ENCODE data around the gene PCDHGA5. TPM values are rescaled to one million over a fixed set of nuclear protein-coding genes. Genes with fewer than 3 reads are reported as not detected.

PCDHGA5 gene
- total RNA-seq, 1 experiment from 2014 or later, result 2.0 TPM

- TF ChIP-seq E2F5 (CRISPR knock-in tag; IDR thresholded peaks at IDR 0.05), result no peak
- TF ChIP-seq AR (CRISPR knock-in tag; IDR thresholded peaks at IDR 0.05), result no peak
- TF ChIP-seq ZNF532 (CRISPR knock-in tag; IDR thresholded peaks at IDR 0.05; ENCODE audit: borderline replicate concordance), result no peak
- TF ChIP-seq SMAD3 (CRISPR knock-in tag; IDR thresholded peaks at IDR 0.05; ENCODE audit: borderline replicate concordance), result no peak
- TF ChIP-seq HMGXB4 (CRISPR knock-in tag; IDR thresholded peaks at IDR 0.05), result no peak
Observed at GRCh38 chr5:141356950-141357349, 7.0 kb upstream of the PCDHGA5 start (continued).

GRCh38 chr5:141359790-141360426 lies 4.1 kb upstream of the PCDHGA5 start, which contains the start of gene PCDHGB2:
Gene PCDHGB2 (plus strand): TSS chr5:141359994. CDS start chr5:141360136, 142 bp downstream.
- peaks cover 62% of the 10 kb centered on the region for H3K9me3 Mint-ChIP-seq
- ATAC-seq (peak; percentile 83), DNase-seq (ENCODE audit: low spot score) (peak; percentile 46)
- TF ChIP-seq PRDM15 (CRISPR knock-in tag; IDR thresholded peaks at IDR 0.05) (peak; percentile 47; the same call in 1 of the 2 replicates), CTCF (IDR thresholded peaks at IDR 0.05) (peak; percentile 65), RELA (CRISPR knock-in tag; IDR thresholded peaks at IDR 0.05; ENCODE audit: borderline replicate concordance) (no peak), ARID4B (CRISPR knock-in tag; IDR thresholded peaks at IDR 0.05; ENCODE audit: borderline replicate concordance) (no peak), JUN (CRISPR knock-in tag; IDR thresholded peaks at IDR 0.05) (no peak)
- POLR2A ChIA-PET, result no interaction called here
- CTCF ChIA-PET, result interaction anchor here (0.6 to 1.6 kb wide), 27 partner anchors 9 to 207 kb away, joined by 3 to 16 read pairs (median 5); partner anchors contain the start of genes PCDHB10, PCDHB14, PCDHB15 and PCDHB16
- peaks cover 68% of the 10 kb centered on the region for H3K36me3 Mint-ChIP-seq
- peaks cover 22% of the 10 kb centered on the region; the same call in 1 of the 2 replicates for H3K27me3 Mint-ChIP-seq (ENCODE audit: low read depth)
- H3K27ac Mint-ChIP-seq, result peak within 1 kb of the TSS; percentile 96
- peaks cover 27% of the 10 kb centered on the region for H3K4me1 Mint-ChIP-seq
- peak within 1 kb of the TSS; percentile 60 for H3K4me3 Mint-ChIP-seq
